GM23248 (cell line): ENCODE measurements around the gene SERPINB4. TPM values are rescaled to one million over a fixed set of nuclear protein-coding genes. Genes with fewer than 3 reads are reported as not detected.

Source experiments
- DNase-seq: peaks from one replicate; pipeline ENCODE4 v3.0.0-alpha.2; 2015
- H2AFZ ChIP-seq: fragments of 200-600 bp; sonication (generic); 2 replicates; pipeline ENCODE4 v1.6.1; 2016; ENCODE audit warnings: antibody characterized with exemption
- H3F3A ChIP-seq: fragments of 200-600 bp; sonication (generic); 2 replicates; pipeline ENCODE4 v1.6.1; 2016; ENCODE audit warnings: mild to moderate bottlenecking, antibody characterized with exemption, mixed run types; ENCODE audit not compliant: insufficient read depth
- H3K27ac ChIP-seq: fragments of 200-600 bp; sonication (generic); 2 replicates; pipeline ENCODE4 v1.5.1; 2016; ENCODE audit warnings: mild to moderate bottlenecking
- H3K27me3 ChIP-seq: fragments of 200-600 bp; sonication (generic); replicated peaks from 2 replicates; pipeline ENCODE4 v1.6.1; 2016; ENCODE audit warnings: mild to moderate bottlenecking; ENCODE audit not compliant: insufficient read depth
- H3K36me3 ChIP-seq: fragments of 200-600 bp; sonication (generic); 2 replicates; pipeline ENCODE4 v1.6.1; 2016; ENCODE audit warnings: low read depth, mild to moderate bottlenecking
- H3K4me1 ChIP-seq: fragments of 200-600 bp; sonication (generic); 2 replicates; pipeline ENCODE4 v1.6.1; 2016; ENCODE audit warnings: mild to moderate bottlenecking; ENCODE audit not compliant: insufficient read depth
- H3K4me2 ChIP-seq: fragments of 200-600 bp; sonication (generic); one replicate; pipeline ENCODE4 v1.6.1; 2016; ENCODE audit warnings: mild to moderate bottlenecking; ENCODE audit not compliant: unreplicated experiment
- H3K4me3 ChIP-seq: fragments of 200-600 bp; sonication (generic); 2 replicates; pipeline ENCODE4 v1.5.1; 2016; ENCODE audit warnings: mild to moderate bottlenecking
- H3K79me2 ChIP-seq: fragments of 200-600 bp; sonication (generic); 2 replicates; pipeline ENCODE4 v1.6.1; 2016; ENCODE audit warnings: mild to moderate bottlenecking; ENCODE audit not compliant: insufficient read depth
- H3K9ac ChIP-seq: fragments of 200-600 bp; sonication (generic); 2 replicates; pipeline ENCODE4 v1.6.1; 2016; ENCODE audit warnings: mild to moderate bottlenecking
- H3K9me2 ChIP-seq: fragments of 200-600 bp; sonication (generic); 2 replicates; pipeline ENCODE4 v1.6.1; 2016; ENCODE audit warnings: mixed run types, mild to moderate bottlenecking, moderate library complexity; ENCODE audit not compliant: insufficient read depth
- H3K9me3 ChIP-seq: fragments of 200-600 bp; sonication (generic); one replicate; pipeline ENCODE4 v1.6.1; 2017; ENCODE audit warnings: low read depth
- H4K20me1 ChIP-seq: fragments of 200-600 bp; sonication (generic); 2 replicates; pipeline ENCODE4 v1.6.0; 2016; ENCODE audit not compliant: insufficient read depth
- EZH2 ChIP-seq: fragments of 200-600 bp; sonication (generic); IDR thresholded peaks from 2 replicates; pipeline ENCODE4 v1.6.1; 2018; ENCODE audit warnings: antibody characterized with exemption, mild to moderate bottlenecking; ENCODE audit not compliant: insufficient read depth, poor library complexity, severe bottlenecking
- EZH2phosphoT487 ChIP-seq: fragments of 200-600 bp; sonication (generic); IDR thresholded peaks from 2 replicates; pipeline ENCODE4 v1.6.1; 2018; ENCODE audit warnings: antibody characterized with exemption, moderate library complexity, mild to moderate bottlenecking, low read depth; ENCODE audit not compliant: insufficient read depth
- WGBS, 2 experiments: methylation state at CpG; one replicate each; pipeline ENCODE4 v1.1.6; 2015 to 2017; ENCODE audit warnings: low lambda C conversion rate in 2 of 2, low coverage in 1 of 2; ENCODE audit errors: missing lambda C conversion rate in 2 of 2; 5-methylcytosine and 5-hydroxymethylcytosine counted together
- in situ Hi-C: fragments of 300-500 bp; cut with MboI; formaldehyde crosslinking; loops from 2 replicates; pipeline ENCODE4 v1.15.0; 2020
- polyA plus RNA-seq: library from polyadenylated mRNA; unstranded; fragments of >200 nt; fragmentation: Nextera tagmentation; extraction: Ambion mirVana; gene quantifications from 2 replicates; pipeline ENCODE4 v1.2.1, GENCODE V29; 2016
- total RNA-seq: library from RNA; depleted of rRNA; stranded (reverse); fragments of >200 nt; shearing (Covaris generic); gene quantifications from 2 replicates; pipeline ENCODE4 v1.2.3, GENCODE V29; 2014

Gene SERPINB4
- total and polyA plus RNA-seq, 2 experiments from 2014 or later: not detected

- Histone ChIP-seq H3K36me3 (no peaks in the 10 kb centered on the region), H4K20me1 (no peaks in the 10 kb centered on the region), H3K9ac (peak overlapping the region; percentile 86), H3K9me3 (no peaks in the 10 kb centered on the region), H3K79me2 (no peaks in the 10 kb centered on the region), H3F3A (peaks cover 22% of the 10 kb centered on the region), H3K27me3 (no peaks in the 10 kb centered on the region), H3K27ac (peak overlapping the region; percentile 100), H3K4me3 (peak overlapping the region; percentile 72), H3K9me2 (no peaks in the 10 kb centered on the region), H3K4me1 (peaks cover 41% of the 10 kb centered on the region), H2AFZ (peak overlapping the region; percentile 83), H3K4me2 (peak overlapping the region; percentile 96)
- DNase-seq: peak; percentile 97
- TF ChIP-seq EZH2phosphoT487 (no peak), EZH2 (no peak)
- in situ Hi-C loops: no loop called here
- WGBS, 2 experiments: 3 to 6% methylated on average over 2 of the region's 2 CpGs
Measured at GRCh38 chr18:63683152-63683551, 39.1 kb upstream of the SERPINB4 start.

- Histone ChIP-seq H3K4me1 (peaks cover 48% of the 10 kb centered on the region), H3K9ac (no peak overlapping the region), H3K9me3 (no peaks in the 10 kb centered on the region), H3K27me3 (no peaks in the 10 kb centered on the region), H3K79me2 (no peaks in the 10 kb centered on the region), H2AFZ (peak overlapping the region; percentile 26), H3K36me3 (no peaks in the 10 kb centered on the region), H3K27ac (peak overlapping the region; percentile 100), H3K4me2 (no peak overlapping the region), H3F3A (peaks cover 36% of the 10 kb centered on the region), H4K20me1 (no peaks in the 10 kb centered on the region), H3K4me3 (no peak overlapping the region), H3K9me2 (no peaks in the 10 kb centered on the region)
- no peak for TF ChIP-seq EZH2phosphoT487
- peak; percentile 28 for DNase-seq
- 81 to 92% methylated on average over 2 of the region's 2 CpGs for WGBS, 2 experiments
- in situ Hi-C loops: no loop called here
Measured at GRCh38 chr18:63681449-63682340, 37.6 kb upstream of the SERPINB4 start.

GRCh38 chr18:63679820-63680606 is 36.0 kb upstream of the SERPINB4 start:
- no peaks in the 10 kb centered on the region for H3K27me3 ChIP-seq
- WGBS, 2 experiments: 66 to 67% methylated on average over 5 of the region's 5 CpGs
- H3K79me2 ChIP-seq: no peaks in the 10 kb centered on the region
- H3K4me1 ChIP-seq: peaks cover 46% of the 10 kb centered on the region
- in situ Hi-C loops: no loop called here
- H3K36me3 ChIP-seq: no peaks in the 10 kb centered on the region
- peaks cover 31% of the 10 kb centered on the region for H3F3A ChIP-seq
- no peak overlapping the region for H2AFZ ChIP-seq
- no peak for DNase-seq
- H3K9me3 ChIP-seq: no peaks in the 10 kb centered on the region
- no peaks in the 10 kb centered on the region for H4K20me1 ChIP-seq
- no peak overlapping the region for H3K9ac ChIP-seq
- H3K4me3 ChIP-seq: no peak overlapping the region
- no peak overlapping the region for H3K27ac ChIP-seq
- no peak overlapping the region for H3K4me2 ChIP-seq
- TF ChIP-seq EZH2 (no peak), EZH2phosphoT487 (no peak)
- H3K9me2 ChIP-seq: no peaks in the 10 kb centered on the region

GRCh38 chr18:63677500-63678225 is 33.6 kb upstream of the SERPINB4 start:
- no peaks in the 10 kb centered on the region for H4K20me1 ChIP-seq
- no peaks in the 10 kb centered on the region for H3K9me3 ChIP-seq
- in situ Hi-C loops: no loop called here
- TF ChIP-seq EZH2 (no peak), EZH2phosphoT487 (no peak)
- H3K79me2 ChIP-seq: no peaks in the 10 kb centered on the region
- peak overlapping the region; percentile 40 for H3K9ac ChIP-seq
- no peaks in the 10 kb centered on the region for H3K36me3 ChIP-seq
- WGBS, 2 experiments: 27 to 45% methylated on average over 5 of the region's 5 CpGs
- H2AFZ ChIP-seq: peak overlapping the region; percentile 50; the same call in 1 of the 2 replicates
- H3K9me2 ChIP-seq: no peaks in the 10 kb centered on the region
- peak; percentile 84 for DNase-seq
- H3K27ac ChIP-seq: peak overlapping the region; percentile 69
- H3K4me1 ChIP-seq: peaks cover 33% of the 10 kb centered on the region
- H3K4me2 ChIP-seq: peak overlapping the region; percentile 33
- H3K4me3 ChIP-seq: peak overlapping the region; percentile 10; the same call in 1 of the 2 replicates
- peaks cover 27% of the 10 kb centered on the region for H3F3A ChIP-seq
- no peaks in the 10 kb centered on the region for H3K27me3 ChIP-seq
